GM19455 (cell line): ENCODE data around the gene EDN2.

Experiments
- ATAC-seq: cut with Tn5 transposase; IDR thresholded peaks from one replicate; pipeline ENCODE4 v1.9.1; 2021; ENCODE audit not compliant: unreplicated experiment

Gene EDN2

GRCh38 chr1:41485605-41486004 is 1.1 kb upstream of the EDN2 start:
- ATAC-seq, result no peak

DNA sequence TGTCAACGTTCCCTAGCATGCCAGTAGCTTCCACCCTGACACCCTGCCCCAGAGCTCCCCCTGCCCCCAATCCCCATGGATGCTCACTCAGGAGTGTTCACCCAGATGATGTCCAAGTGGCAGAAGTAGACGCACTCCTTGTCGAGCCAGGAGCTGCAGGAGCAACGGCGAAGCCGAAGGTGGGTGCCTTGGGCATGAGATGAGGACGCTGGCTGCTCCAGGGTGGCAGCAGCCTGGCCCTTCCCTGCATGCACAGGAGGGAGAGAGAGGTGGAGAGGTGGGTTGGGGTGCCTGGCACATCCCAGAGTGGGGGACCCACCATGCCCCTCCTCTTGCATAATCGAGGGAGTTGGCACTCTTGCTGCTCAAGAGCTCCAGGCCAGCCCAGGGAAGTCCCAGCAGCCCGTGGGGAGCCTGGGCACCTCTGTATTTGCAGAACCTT is 502 bp downstream of the EDN2 start:
- no peak for ATAC-seq

GRCh38 chr1:41483001-41483850 is 1.3 kb downstream of the EDN2 start:
- ATAC-seq, result no peak

DNA sequence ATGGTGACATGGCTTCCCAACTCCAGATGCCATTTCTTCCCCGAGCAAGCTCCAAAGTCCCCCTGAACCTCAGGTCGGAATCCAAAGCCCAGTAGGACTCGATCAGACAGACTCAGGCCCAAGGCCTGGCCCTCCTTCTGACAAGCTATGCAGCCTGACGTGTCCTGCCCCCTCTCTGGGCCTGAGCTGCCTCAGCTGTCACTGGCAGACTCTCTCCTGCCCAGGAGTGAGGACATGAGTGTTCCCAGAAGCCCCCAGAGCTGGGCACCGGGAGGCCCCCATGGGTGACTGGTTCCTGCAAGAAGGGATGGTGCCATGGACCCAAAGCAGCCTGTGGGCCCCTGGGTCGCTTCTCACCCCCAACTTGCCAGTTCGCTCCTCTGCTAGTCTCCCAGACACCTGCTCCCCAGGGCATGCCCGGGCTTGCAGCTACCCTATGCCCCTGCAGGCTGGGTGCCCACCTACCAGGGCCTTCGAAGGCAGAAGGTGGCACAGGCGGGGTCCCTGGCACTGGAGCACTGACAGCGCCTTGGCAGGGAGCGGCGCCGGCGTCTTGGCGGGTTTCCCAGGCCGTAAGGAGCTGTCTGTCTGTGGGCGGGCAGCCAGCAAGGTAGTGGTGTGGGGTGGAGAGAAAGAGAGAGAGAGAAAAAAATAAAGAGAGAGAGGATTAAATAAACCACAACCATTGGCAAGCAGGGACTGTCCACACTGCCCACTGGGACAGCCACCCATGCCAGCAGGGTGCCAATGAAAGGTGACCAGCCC is 2.3 kb downstream of the EDN2 start:
- ATAC-seq, result no peak

GRCh38 chr1:41481109-41481775 is 3.2 kb downstream of the EDN2 start:
- no peak for ATAC-seq

DNA sequence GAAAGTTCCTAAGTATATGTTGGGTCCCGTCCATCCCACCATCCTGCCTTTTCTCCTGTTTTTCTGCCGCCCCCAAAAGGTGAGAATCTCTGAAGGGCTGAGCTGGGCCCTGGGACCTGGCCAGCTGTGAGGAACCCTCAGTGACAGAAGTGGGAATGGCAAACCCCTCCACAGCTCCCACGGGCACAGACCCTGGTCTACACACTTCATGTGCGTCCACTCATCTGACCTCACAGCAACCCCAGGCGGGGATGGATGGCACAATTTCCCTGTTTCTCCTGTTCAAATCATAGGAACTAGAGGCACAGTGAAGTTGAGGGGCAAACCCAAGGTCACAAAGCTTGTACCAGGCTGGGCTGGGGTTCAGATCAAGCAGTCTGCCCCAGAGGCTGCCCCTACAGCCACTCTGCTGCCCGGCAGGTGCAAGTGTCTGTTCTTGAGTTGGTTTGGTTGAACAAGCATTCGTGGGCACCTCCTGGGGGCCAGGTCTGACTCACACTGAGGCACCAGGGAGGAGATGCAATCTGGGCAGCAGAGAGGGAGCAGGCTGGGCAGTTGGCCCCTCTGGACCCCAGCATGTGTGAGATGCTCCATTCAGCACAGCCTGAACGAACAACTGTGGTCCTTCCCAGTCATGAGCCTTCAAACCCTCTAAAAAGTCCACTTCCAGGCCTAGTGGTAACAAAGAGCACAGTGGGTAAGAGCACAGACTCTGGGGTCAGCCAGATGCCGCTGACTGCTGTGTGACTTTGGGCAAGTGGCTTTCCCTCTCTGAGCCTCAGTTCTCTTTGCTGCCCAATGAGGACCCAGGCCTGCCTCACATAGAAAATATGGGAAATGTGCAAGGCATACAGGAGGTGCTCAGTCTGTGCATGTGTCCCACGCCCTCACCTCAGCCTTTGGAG is 4.0 kb downstream of the EDN2 start:
- no peak for ATAC-seq

GRCh38 chr1:41479808-41480160 is 4.7 kb downstream of the EDN2 start:
- ATAC-seq, result no peak

DNA sequence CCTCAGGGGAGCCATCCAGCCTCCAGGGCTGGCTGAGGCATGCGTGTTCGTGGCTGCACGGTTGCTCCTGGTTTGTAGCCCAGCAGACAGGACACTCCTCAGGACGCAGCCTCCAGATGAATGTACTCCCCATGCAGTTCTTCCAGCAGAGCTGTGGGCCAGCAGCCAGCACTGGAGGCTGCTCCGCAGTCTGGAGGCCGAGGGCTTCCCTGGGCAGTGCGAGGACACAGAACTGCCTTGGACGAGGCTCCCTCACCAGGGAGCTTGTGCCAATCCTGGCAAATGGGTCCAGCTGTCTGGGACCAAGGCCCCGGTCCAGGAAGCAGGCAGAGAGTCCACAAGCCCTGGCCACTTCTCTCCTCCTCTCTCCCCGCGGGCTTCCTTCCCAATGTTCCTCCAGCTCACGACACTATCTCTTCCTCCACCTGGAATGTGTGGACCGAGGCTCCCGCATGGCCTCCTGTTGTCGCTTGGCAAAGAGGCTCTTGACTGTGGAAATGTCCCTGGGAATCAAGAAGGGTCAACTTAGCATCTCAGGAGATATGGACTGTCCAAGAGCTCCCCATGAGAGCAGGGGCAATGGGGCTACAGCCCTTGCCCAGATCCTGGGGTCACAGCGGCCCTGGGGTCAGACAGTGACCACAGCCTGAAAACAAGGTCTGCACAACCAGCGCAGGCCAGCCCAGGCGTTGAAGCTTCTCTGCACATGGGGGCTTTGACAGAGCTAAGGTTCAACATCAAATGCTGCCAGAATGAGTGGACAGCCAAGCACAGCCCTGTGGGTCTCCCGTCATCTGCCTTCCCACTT is 5.3 kb downstream of the EDN2 start:
- ATAC-seq, result no peak

DNA sequence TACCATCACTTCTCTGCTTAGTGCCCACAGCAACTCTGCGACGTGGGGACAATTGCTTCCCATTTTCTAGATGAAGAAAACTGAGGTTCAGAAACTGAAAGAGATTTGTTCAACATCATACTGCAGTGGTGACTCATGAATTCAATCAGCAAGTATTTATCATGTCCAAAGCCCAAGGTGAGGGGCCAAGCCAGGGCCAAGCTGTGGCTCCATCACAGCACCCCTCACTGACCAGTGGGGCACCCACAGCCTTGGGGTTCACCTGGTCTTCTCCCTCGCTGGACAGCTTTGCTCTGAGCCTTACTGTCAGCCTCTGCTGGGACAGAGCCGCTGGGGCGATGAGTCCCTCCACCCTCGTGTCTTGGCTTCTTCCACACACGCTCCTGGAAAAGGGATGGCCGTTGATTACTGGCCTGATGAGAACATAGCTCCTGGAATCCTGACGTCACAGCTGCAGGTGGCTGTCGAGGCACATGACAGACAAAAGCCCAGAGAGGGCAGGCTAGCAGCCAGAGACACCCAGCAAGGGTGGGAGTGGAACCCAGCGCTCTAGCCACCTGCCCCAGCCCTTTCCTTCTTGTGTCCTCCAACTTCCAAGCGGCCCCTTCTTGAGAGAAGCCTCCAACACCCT is 6.2 kb downstream of the EDN2 start:
- ATAC-seq, result no peak

DNA sequence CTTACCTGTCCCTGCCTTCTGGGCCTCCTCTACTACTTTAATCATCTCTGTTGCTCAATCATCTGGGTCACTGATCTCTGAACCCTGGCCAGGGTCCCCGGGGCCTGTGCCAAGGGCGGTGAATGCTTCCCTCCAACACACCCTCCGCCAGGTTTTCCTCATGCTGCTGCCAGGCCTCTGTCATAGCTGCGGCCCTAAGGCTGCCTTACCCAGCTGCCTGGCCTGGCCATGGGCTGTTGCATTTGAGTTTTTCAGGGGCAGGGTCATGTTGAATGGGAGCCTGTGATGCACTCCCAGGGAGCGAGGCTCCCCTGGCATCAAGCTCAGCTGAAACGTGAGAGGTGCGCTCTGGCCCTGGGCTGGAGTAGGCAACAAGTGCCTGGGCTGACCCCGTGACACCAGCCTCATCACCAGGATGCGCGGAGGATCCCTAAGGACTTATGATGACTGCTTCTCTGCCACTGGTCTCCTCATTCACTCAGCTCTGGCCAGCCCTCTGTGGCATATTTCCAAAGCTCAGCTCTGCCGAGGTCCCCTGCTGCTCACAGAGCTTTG is 7.6 kb downstream of the EDN2 start:
- ATAC-seq, result no peak

DNA sequence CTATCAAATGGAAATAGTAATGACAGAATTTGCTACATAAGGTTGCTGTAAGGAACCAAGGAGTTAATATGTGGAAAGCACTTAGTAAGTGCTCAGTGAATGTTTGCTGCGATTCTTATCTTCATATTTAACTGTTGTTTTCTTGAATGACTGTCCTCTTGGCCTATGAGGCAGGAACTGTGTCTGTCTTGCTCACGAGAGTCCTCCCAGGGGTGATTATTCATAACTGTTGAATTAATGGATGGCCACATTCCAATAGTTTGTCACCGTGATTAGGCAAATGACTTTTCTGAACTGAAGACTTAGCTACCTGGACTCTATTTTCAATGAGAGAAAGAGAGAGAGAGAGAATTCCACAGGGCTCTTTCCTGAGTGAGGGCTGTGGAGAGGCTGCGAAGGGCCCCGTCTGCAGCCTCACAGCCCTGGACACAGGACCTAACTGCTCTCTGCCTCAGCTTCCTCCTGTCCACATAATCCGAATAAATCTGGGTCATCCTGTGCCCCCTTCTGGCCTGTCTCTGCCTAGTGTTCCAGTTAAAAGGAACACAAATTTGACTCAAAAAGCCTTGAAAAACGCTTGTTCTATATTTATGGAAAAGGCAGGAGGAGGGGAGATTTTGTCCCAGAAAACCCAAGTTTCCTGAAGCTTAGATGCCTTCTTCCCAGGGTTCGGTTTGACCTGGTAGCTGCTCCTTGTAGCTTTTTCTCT is 8.5 kb downstream of the EDN2 start:
- ATAC-seq, result no peak

GRCh38 chr1:41475346-41475745 is 9.1 kb downstream of the EDN2 start:
- ATAC-seq, result no peak

DNA sequence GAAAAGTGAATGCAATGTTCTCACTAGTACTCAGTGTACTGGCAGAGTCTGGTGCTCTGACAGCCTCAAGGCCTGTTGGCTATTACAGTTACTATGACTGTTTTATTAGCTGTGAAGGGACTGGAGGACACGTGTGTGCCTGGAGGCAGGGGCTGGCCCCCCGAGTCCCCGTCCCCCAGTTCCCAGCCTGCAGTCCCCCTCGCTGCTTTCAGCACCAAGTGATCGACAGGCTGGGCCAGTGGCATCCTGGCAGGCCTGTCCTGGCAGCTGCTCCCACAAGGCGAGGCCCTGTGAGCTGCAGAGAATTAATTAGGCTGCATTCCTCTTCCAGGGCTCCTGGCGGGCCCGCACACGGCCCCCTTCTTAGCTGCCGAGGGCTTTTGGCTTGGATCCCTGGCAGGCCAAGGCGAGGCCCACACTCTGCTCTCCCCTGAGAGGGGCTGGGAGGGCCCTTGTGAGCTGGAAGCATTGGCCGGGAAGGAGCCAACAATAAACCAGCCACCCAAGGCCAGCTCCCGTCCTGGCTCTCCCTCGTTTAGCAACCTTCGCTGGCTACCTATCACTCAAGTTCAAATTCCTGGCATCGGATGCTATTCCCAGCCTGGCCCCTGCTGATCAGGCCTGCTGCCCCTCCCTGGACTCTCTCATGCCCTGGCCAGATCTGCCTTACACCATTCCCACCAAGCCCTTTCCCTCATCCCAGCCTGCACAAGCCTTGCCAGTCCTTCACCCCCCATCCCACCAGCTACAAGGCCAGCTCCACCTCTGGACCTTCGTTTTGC is 9.8 kb downstream of the EDN2 start:
- ATAC-seq, result no peak

- no peak for ATAC-seq
Observed at GRCh38 chr1:41473738-41474362, 10.6 kb downstream of the EDN2 start.

- ATAC-seq, result no peak
Observed at GRCh38 chr1:41471658-41472057, 12.8 kb downstream of the EDN2 start.

- ATAC-seq, result no peak
Observed at GRCh38 chr1:41469706-41470105, 14.8 kb downstream of the EDN2 start.

GRCh38 chr1:41468122-41468762 is 16.2 kb downstream of the EDN2 start:
- no peak for ATAC-seq
